ENCODE data around the gene PLXNB2.

DNA sequence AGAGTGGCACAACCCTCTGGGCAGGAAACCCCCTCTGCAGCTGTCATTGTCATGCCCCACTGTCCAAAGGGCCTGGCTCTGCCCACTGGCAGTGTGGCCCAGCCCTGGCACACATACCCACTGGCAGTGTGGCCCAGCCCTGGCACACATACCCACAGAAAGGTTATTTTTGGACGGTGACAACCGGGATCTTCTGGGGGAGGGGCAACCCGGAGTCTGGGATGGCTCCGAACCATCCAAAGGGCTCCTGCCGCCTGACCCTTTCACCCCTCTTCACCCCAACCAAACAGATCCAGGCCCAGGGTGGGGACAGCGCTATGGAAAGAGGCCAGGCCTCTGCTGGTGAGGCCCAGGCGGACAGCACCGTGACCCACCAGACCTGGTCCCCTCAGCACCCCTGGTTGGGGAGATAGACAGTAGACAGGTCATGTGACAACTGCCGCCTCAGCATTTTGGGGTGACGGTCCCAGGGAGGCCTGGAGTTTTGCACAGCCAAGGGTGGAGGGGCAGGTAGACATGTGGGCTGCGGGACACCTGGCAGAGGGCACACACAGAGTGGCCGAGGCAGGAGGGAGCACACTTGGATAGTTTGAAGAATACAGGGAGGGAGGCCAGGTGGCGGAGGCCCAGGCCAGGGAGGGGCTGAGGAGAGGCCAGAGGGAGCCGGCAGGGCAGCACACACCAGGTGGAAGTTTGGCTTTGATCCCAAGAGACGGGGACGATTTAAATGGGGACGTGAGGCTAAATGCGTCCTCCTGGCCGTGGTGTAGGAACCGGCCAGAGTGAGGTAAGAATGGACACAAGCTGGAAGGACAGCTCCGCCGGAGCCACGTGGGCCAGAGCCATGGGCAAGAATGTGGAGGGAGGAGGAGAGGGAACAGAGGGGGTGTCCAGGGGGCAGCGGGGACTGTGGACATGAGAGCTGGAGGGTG is 48.8 kb downstream of the PLXNB2 start:
- TF ChIP-seq, protein P1, sequence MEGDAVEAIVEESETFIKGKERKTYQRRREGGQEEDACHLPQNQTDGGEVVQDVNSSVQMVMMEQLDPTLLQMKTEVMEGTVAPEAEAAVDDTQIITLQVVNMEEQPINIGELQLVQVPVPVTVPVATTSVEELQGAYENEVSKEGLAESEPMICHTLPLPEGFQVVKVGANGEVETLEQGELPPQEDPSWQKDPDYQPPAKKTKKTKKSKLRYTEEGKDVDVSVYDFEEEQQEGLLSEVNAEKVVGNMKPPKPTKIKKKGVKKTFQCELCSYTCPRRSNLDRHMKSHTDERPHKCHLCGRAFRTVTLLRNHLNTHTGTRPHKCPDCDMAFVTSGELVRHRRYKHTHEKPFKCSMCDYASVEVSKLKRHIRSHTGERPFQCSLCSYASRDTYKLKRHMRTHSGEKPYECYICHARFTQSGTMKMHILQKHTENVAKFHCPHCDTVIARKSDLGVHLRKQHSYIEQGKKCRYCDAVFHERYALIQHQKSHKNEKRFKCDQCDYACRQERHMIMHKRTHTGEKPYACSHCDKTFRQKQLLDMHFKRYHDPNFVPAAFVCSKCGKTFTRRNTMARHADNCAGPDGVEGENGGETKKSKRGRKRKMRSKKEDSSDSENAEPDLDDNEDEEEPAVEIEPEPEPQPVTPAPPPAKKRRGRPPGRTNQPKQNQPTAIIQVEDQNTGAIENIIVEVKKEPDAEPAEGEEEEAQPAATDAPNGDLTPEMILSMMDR (IDR thresholded peaks at IDR 0.05; ENCODE audit: low read depth, low read length, poor library complexity, severe bottlenecking): no peak
- TF ChIP-seq EZH2phosphoT487 (IDR thresholded peaks at IDR 0.05; ENCODE audit: borderline replicate concordance, low read length): no peak
